GM18507 (cell line): ENCODE data around the gene CENPU.

Experiments used
- DNase-seq: peaks from one replicate; pipeline ENCODE4 v3.0.0; 2011; ENCODE audit warnings: low read depth; ENCODE audit not compliant: insufficient read length; ENCODE audit errors: extremely low spot score
- FAIRE-seq: peaks from 2 replicates; lab custom pipeline; 2011; peaks lifted over from hg19 to GRCh38; lab: Jason Lieb, UNC

Gene CENPU

GRCh38 chr4:184721254-184721653 is 12.6 kb downstream of the CENPU start:
- no peak for FAIRE-seq
- DNase-seq = no peak

DNA sequence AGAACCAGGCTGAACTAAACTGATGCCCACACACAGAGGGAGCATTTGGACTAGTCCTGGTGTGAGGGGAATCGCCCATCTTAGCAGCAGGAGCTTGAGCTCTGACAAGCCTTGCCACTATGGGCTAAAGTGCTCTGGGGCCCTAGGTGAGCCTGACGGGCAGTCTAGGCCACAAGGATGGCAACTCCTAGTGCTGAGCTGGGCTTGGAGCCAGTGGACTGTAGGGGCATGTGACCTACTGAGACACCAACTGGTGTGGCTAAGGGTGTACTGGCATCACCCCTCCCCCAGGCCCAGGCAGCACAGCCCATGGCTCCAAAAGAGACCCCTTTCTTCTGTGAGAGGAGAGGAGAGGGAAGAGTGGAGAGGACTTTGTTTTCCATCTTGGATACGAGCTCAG is 14.5 kb downstream of the CENPU start:
- no peak for DNase-seq
- no peak for FAIRE-seq

GRCh38 chr4:184715526-184715925 is 18.4 kb downstream of the CENPU start:
- no peak for FAIRE-seq
- DNase-seq = no peak

- FAIRE-seq = no peak
- no peak for DNase-seq
Observed at GRCh38 chr4:184713887-184714286, 20.0 kb downstream of the CENPU start.

DNA sequence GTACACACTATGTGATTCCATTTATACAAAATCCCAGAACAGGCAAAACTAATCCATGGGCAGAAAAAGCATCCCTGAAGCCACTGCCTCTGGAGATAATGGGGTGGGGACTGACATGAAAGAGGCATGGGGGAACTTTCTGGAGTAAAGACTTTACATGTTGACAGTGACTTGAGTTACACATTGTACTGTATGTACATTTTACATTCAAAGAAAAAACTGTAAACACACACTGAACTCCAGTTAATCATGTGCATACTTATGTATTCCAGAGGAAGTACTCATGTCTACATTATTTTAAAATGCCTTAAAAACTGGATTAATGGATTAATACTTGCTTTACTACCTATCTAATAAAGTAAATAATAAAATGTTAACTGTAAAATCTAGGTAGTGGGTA is 21.6 kb downstream of the CENPU start:
- DNase-seq (no peak), FAIRE-seq (no peak)

- no peak for DNase-seq
- FAIRE-seq = no peak
Observed at GRCh38 chr4:184706453-184706852, 27.4 kb downstream of the CENPU start.

DNA sequence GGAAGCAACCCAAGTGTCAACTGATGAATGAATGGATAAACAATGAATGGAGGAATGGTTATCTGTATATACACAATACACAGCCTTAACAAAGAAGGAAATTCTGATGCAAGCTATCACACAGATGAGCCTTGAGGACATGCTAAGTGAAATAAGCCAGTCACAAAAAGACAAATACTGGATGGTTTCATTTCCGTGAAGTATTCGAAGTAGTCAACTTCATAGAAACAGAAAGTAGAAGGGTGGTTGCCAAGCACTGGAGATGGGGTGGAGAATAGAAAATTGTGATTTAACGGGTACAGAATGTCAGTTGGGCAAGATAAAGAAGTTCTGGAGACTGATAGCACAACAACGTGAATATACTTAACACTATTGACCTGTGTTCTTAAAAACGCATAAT is 28.2 kb downstream of the CENPU start:
- no peak for DNase-seq
- FAIRE-seq = peak; percentile 5

DNA sequence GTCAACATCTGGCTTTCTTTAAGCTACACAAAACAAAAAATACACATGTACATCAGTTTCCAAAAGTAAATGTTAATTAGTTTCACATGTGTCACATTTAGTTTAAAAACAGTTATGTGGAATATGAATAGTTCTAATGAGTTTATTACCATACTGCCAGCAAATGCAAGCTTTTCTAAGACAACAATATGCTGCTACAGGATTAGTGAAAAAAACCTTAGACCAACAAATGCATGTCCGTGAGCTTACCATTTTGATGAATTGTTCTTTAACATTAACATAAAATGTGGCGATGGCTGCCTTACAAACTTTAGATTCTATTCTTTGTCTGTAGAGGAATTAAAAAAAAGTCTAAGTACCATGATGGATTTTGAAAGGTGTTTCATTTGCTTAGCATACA is 31.8 kb downstream of the CENPU start:
- no peak for FAIRE-seq
- DNase-seq = no peak

- DNase-seq (no peak), FAIRE-seq (no peak)
Observed at GRCh38 chr4:184699941-184700340, 34.0 kb downstream of the CENPU start.

GRCh38 chr4:184697956-184698355 is 35.9 kb downstream of the CENPU start:
- no peak for FAIRE-seq
- no peak for DNase-seq

DNA sequence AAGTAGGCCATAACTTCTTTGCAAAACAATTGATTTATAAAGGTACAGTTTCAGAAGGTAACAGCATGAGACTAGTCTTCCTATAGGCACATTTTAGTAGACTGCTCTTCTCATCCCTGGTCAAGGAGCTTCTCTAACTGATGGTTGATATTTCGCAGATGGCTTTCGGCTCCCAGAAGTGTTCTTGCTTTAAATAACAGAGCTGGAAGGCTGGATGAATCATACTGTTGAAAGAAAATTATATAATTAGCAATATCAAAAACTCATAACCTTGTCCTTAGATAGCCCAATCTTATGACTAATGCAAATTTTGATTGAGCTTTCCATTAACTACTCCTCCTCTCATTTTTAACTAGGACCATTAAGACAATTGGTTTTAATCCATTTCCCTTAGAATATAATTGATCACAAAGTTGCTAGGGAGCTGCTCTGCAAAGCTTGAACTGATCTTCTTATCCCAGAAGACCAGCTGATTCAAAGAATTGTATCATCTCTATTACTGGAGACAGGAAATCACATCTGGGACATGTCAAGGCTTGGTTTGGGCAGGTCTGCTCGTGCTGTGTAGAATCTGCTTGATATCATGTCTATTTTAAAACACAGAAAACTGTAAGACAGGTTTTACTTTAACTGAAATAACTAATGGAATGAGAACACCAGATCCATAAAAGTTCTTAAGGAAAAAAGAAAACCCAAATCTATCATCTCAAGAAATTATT is 38.6 kb downstream of the CENPU start:
- no peak for FAIRE-seq

DNA sequence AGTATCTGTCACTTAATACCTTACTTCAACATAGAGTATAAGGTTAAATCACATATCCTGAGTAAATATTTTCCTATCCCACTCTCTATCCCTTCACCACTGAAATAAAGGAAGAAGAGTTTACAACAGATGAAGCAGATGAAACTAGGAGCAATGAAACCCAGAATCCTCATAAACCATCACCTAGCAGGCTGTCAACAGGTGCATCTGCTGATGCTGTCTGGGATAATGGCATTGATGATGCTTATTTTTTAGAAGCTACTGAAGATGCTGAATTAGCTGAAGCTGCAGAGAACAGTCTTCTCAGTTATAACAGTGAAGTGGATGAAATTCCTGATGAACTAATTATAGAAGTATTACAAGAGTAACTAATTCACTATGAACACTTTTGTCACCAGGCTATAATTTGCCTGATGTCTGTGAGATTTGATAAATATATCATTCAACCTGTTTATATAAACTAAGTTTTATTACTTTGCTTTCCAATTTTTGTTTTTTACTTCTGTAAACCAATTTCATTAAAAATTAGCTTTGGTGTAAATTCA is 39.4 kb downstream of the CENPU start:
- no peak for DNase-seq
- FAIRE-seq = no peak

More for the DNA sequence above, 38.6 kb downstream of the CENPU start:
- no peak for DNase-seq

DNA sequence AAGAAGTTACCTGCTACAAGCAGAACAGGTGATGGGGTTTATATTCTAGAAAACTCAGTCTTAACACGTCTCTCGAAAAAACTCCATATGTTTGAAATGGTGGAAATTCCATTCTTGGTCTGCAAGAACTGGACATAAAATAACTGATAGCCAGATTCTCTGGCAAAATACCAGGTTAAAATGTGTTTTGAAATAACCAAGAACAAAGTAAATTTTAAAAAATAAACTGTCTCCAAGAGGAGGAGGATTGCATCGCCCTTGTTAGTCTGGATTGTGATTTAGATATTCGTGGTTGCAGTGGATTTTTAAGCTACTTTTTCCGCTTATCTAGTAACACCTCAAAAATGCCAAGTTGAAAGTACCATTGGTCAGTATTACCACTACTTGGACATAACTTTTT is 40.8 kb downstream of the CENPU start:
- FAIRE-seq = no peak
- no peak for DNase-seq

DNA sequence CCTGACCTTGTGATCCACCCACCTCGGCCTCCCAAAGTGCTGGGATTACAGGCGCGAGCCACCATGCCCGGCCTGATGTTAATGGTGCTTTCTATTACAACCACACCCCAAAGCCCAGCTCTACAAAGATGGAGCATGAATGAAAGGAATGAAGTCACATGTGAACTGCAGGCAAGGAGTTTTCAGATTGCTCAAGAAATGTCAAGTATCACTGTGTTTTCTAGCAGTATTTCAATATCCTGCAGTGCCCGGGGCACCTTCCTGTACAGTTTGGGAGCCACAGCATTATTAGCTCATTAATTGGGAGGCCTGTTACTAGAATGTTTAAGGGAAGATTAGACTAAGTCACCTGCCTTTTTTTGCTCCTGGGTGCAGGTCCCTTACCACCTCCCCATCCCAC is 44.2 kb downstream of the CENPU start:
- no peak for FAIRE-seq
- DNase-seq = no peak

GRCh38 chr4:184688447-184688846 is 45.4 kb downstream of the CENPU start:
- DNase-seq (no peak), FAIRE-seq (no peak)

- no peak for FAIRE-seq
- no peak for DNase-seq
Observed at GRCh38 chr4:184688005-184688404, 45.9 kb downstream of the CENPU start.

GRCh38 chr4:184684491-184685189 is 49.3 kb downstream of the CENPU start:
- DNase-seq = no peak
- FAIRE-seq = no peak

DNA sequence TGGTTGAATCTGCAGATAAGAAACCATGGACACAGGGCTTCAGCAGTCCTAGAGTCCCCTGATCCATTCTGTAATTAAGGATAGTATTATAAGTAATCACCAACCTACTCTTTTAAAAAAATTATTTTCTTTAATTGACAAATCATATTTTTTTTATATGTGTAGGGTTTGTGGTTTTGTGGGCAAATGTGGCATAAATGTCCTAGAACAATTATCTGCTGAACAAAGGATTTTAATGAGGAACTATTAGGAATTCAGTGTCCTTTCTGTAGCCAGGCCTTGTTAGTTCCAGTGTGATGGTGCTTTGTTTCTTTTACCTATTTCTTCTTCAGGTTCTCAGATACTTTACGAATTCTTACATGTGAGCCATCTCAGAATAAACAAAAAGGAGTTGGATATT is 52.0 kb downstream of the CENPU start:
- FAIRE-seq = no peak
- DNase-seq = no peak

- DNase-seq (no peak), FAIRE-seq (no peak)
Observed at GRCh38 chr4:184680698-184681097, 53.2 kb downstream of the CENPU start.

GRCh38 chr4:184675821-184676492 is 57.9 kb downstream of the CENPU start:
- DNase-seq (no peak), FAIRE-seq (no peak)
